Subcutaneous adipose tissue (tissue), 4 donors: ENCODE results near the gene SCAANT1. TPM values are rescaled to one million over a fixed set of nuclear protein-coding genes. Genes with fewer than 3 reads are reported as not detected.

Source experiments
- CTCF ChIP-seq: fragments of 450-650 bp; IDR thresholded peaks from one replicate; pipeline ENCODE4 v1.5.1; 2016; ENCODE audit warnings: low read depth, mild to moderate bottlenecking, control low read depth, antibody characterized with exemption, moderate library complexity
- total RNA-seq, 4 donors: library from RNA; depleted of rRNA; stranded (reverse); fragments of >200 nt; gene quantifications; one replicate each; pipeline ENCODE4 v1.1.0, GENCODE V29; 2016

The SCAANT1 gene
- total RNA-seq, 4 donors from 2014 or later, result not detected

- TF ChIP-seq CTCF, result no peak
Observed at GRCh38 chr3:63878394-63879060, 33.7 kb downstream of the SCAANT1 start.

GRCh38 chr3:63877737-63878393, 34.3 kb downstream of the SCAANT1 start:
- TF ChIP-seq CTCF, result no peak

- TF ChIP-seq CTCF, result no peak
Observed at GRCh38 chr3:63876260-63876659, 35.9 kb downstream of the SCAANT1 start.

- no peak for TF ChIP-seq CTCF
Observed at GRCh38 chr3:63875510-63875909, 36.7 kb downstream of the SCAANT1 start.

- TF ChIP-seq CTCF, result no peak
Observed at GRCh38 chr3:63874769-63875168, 37.4 kb downstream of the SCAANT1 start.

- TF ChIP-seq CTCF, result no peak
Observed at GRCh38 chr3:63872135-63872924, 39.9 kb downstream of the SCAANT1 start.

GRCh38 chr3:63870615-63871005, 41.6 kb downstream of the SCAANT1 start:
- TF ChIP-seq CTCF, result no peak
